ENCODE results near the gene NBAS.

Gene NBAS

GRCh38 chr2:15155959-15156574 is 405.1 kb downstream of the NBAS start:
- no peak for DNase-seq

GRCh38 chr2:15154297-15154696 is 406.8 kb downstream of the NBAS start:
- DNase-seq, result no peak

- no peak for DNase-seq
Observed at GRCh38 chr2:15152382-15152781, 408.8 kb downstream of the NBAS start.

- DNase-seq, result no peak
Observed at GRCh38 chr2:15149063-15149462, 412.1 kb downstream of the NBAS start.

GRCh38 chr2:15147591-15147990 is 413.5 kb downstream of the NBAS start:
- DNase-seq, result no peak

GRCh38 chr2:15146960-15147359 is 414.2 kb downstream of the NBAS start:
- DNase-seq, result no peak

- DNase-seq, result no peak
Observed at GRCh38 chr2:15145919-15146318, 415.2 kb downstream of the NBAS start.

- no peak for DNase-seq
Observed at GRCh38 chr2:15145046-15145817, 415.9 kb downstream of the NBAS start.

GRCh38 chr2:15142069-15142689 is 419.0 kb downstream of the NBAS start:
- DNase-seq, result no peak

- no peak for DNase-seq
Observed at GRCh38 chr2:15141211-15141610, 419.9 kb downstream of the NBAS start.

GRCh38 chr2:15136639-15137038 is 424.5 kb downstream of the NBAS start:
- DNase-seq, result no peak

GRCh38 chr2:15134957-15135356 is 426.2 kb downstream of the NBAS start:
- no peak for DNase-seq

GRCh38 chr2:15133461-15133860 is 427.7 kb downstream of the NBAS start:
- no peak for DNase-seq

GRCh38 chr2:15128846-15129245 is 432.3 kb downstream of the NBAS start:
- no peak for DNase-seq

- no peak for DNase-seq
Observed at GRCh38 chr2:15127876-15128275, 433.3 kb downstream of the NBAS start.

- DNase-seq, result no peak
Observed at GRCh38 chr2:15127301-15127700, 433.8 kb downstream of the NBAS start.

GRCh38 chr2:15126373-15126772 is 434.8 kb downstream of the NBAS start:
- no peak for DNase-seq

- DNase-seq, result no peak
Observed at GRCh38 chr2:15122915-15123314, 438.2 kb downstream of the NBAS start.

- no peak for DNase-seq
Observed at GRCh38 chr2:15120631-15121030, 440.5 kb downstream of the NBAS start.

- DNase-seq, result no peak
Observed at GRCh38 chr2:15119722-15120175, 441.4 kb downstream of the NBAS start.

GRCh38 chr2:15117409-15118050 is 443.6 kb downstream of the NBAS start:
- DNase-seq, result no peak

All from NCI-H1694 (cell line).